Stimulated activated CD4-positive, alpha-beta T cell treated with anti-CD3 and anti-CD28 coated beads, Interleukin-1b, Interleukin-23, amount 100 ng/mL, for 4 hours (primary cell): ENCODE measurements around the gene AMIGO1.
"Not testable (repeated sequence)": the region's sequence is repeated elsewhere in the genome, so short reads cannot be mapped to it uniquely, and the experiment has no call there.

Experiments
- DNase-seq, 2 donors: peaks; one replicate each; pipeline ENCODE4 v3.0.0-alpha.2; 2020; ENCODE audit warnings: low read depth in 2 of 2

AMIGO1 gene

GRCh38 chr1:109483672-109484518, 25.6 kb downstream of the AMIGO1 start, which contains the start of gene ATXN7L2:
TSS of gene ATXN7L2 (plus strand) at chr1:109483905. CDS start at chr1:109483954, 49 bp downstream.
- DNase-seq, result peak; percentile 87

- no peak for DNase-seq
Measured at GRCh38 chr1:109482791-109483671, 26.5 kb downstream of the AMIGO1 start.

- DNase-seq, result no peak
Measured at GRCh38 chr1:109482242-109482641, 27.3 kb downstream of the AMIGO1 start.

GRCh38 chr1:109481646-109482045, 27.9 kb downstream of the AMIGO1 start:
- no peak for DNase-seq

GRCh38 chr1:109479901-109480300, 29.6 kb downstream of the AMIGO1 start:
- DNase-seq, result no peak

- DNase-seq, result no peak
Measured at GRCh38 chr1:109479311-109479710, 30.2 kb downstream of the AMIGO1 start.

GRCh38 chr1:109478806-109479205, 30.7 kb downstream of the AMIGO1 start:
- DNase-seq, result no peak

- no peak for DNase-seq
Measured at GRCh38 chr1:109477821-109478220, 31.7 kb downstream of the AMIGO1 start.

GRCh38 chr1:109476825-109477224, 32.7 kb downstream of the AMIGO1 start:
- no peak for DNase-seq

GRCh38 chr1:109475261-109475660, 34.3 kb downstream of the AMIGO1 start:
- no peak for DNase-seq

GRCh38 chr1:109474697-109475096, 34.8 kb downstream of the AMIGO1 start:
- no peak for DNase-seq

- not testable (repeated sequence) for DNase-seq
Measured at GRCh38 chr1:109473284-109474057, 36.1 kb downstream of the AMIGO1 start.

- no peak for DNase-seq
Measured at GRCh38 chr1:109472779-109473178, 36.7 kb downstream of the AMIGO1 start.

GRCh38 chr1:109470245-109470644, 39.3 kb downstream of the AMIGO1 start:
- no peak for DNase-seq

GRCh38 chr1:109468903-109469302, 40.6 kb downstream of the AMIGO1 start:
- DNase-seq, result no peak

- DNase-seq, result no peak
Measured at GRCh38 chr1:109468061-109468460, 41.5 kb downstream of the AMIGO1 start.

- no peak for DNase-seq
Measured at GRCh38 chr1:109467301-109467777, 42.2 kb downstream of the AMIGO1 start.

GRCh38 chr1:109466452-109467300, 42.9 kb downstream of the AMIGO1 start, which contains the start of gene SYPL2:
TSS of gene SYPL2 (plus strand) at chr1:109466546. CDS start at chr1:109466844, 298 bp downstream.
- DNase-seq, result peak in 1 of 2 donors; percentile 19

GRCh38 chr1:109466125-109466451, 43.4 kb downstream of the AMIGO1 start:
- DNase-seq, result no peak

- DNase-seq, result no peak
Measured at GRCh38 chr1:109457819-109458218, 51.7 kb downstream of the AMIGO1 start.
